Prostate gland (tissue), 2 donors: ENCODE measurements around the gene REC114. TPM values are rescaled to one million over a fixed set of nuclear protein-coding genes. Genes with fewer than 3 reads are reported as not detected.

Experiments used
- DNase-seq: peaks from one replicate; pipeline ENCODE4 v3.0.0-alpha.2; 2019; ENCODE audit warnings: low spot score
- H3K27ac ChIP-seq, 2 donors: fragments of 200-600 bp; sonication (generic); 2 replicates each; pipeline ENCODE4 v1.5.1; 2017 to 2019
- H3K27me3 ChIP-seq: fragments of 200-600 bp; sonication (generic); replicated peaks from 2 replicates; pipeline ENCODE4 v1.5.1; 2019; ENCODE audit not compliant: insufficient read depth
- H3K36me3 ChIP-seq, 2 donors: fragments of 200-600 bp; sonication (generic); 1 replicate in 1 of 2; 2 replicates in 1 of 2; pipeline versions ENCODE4 v1.5.1 to v1.8.1; 2017 to 2019
- H3K4me1 ChIP-seq: fragments of 200-600 bp; sonication (generic); replicated peaks from 2 replicates; pipeline ENCODE4 v1.5.1; 2019
- H3K4me3 ChIP-seq, 2 donors: fragments of 200-600 bp; sonication (generic); 2 replicates each; pipeline ENCODE4 v1.5.1; 2017 to 2019
- H3K9me3 ChIP-seq: fragments of 200-600 bp; sonication (generic); 2 replicates; pipeline ENCODE4 v1.5.1; 2017
- CTCF ChIP-seq, 4 experiments: fragments of 200-600 bp in 2 of 4; fragments of 450-650 bp in 2 of 4; sonication (generic) in 2 of 4; IDR thresholded peaks; 1 replicate in 3 of 4; 2 replicates in 1 of 4; pipeline ENCODE4 v1.5.1; 2016 to 2019; ENCODE audit warnings: antibody characterized with exemption in 4 of 4, mild to moderate bottlenecking in 2 of 4, moderate library complexity in 2 of 4
- POLR2A ChIP-seq: fragments of 450-650 bp; IDR thresholded peaks from one replicate; pipeline ENCODE4 v1.6.1; 2016; ENCODE audit warnings: antibody characterized with exemption, mild to moderate bottlenecking
- POLR2AphosphoS5 ChIP-seq: sonication (generic); formaldehyde crosslinking; IDR thresholded peaks from one replicate; pipeline ENCODE4 v1.6.1; 2017; ENCODE audit warnings: antibody characterized with exemption
- WGBS: methylation state at CpG from one replicate; pipeline ENCODE4 v1.1.5; 2018; 5-methylcytosine and 5-hydroxymethylcytosine counted together
- intact Hi-C: fragments of 100-400 bp; cut with DNase I; formaldehyde crosslinking; loops from one replicate; pipeline ENCODE4 v1.14.2; 2022
- total RNA-seq, 2 donors: library from RNA; depleted of rRNA; stranded (reverse); fragments of >200 nt; gene quantifications; one replicate each; pipeline ENCODE4 v1.1.0, GENCODE V29; 2016

The REC114 gene
- total RNA-seq, 2 donors from 2014 or later: 7.5 TPM; not detected in 1

DNA sequence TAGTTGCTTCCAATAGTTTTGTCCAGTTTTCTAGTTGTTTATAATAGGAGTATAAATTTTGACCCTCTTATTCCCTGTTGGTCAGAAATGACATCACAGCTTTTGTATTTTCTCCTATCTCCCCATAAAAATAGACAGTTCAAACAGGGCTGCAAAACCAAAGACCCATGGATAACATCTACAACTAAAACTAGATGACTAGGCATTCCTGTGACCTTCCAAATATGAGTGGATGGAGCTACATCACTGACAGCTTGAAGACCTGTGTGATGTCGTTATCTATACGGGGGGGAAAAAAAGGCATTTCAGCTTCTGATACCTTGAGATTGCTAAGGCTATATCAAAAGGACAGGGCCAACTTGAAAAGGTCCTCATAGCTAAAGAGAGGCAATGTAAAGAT is 84.6 kb downstream of the REC114 start:
- 77% methylated on average over 2 of the region's 2 CpGs for WGBS
- Histone ChIP-seq H3K9me3 (no peaks in the 10 kb centered on the region), H3K27me3 (no peaks in the 10 kb centered on the region), H3K27ac (no peak overlapping the region), H3K4me3 (no peak overlapping the region), H3K4me1 (no peaks in the 10 kb centered on the region), H3K36me3 (no peaks in the 10 kb centered on the region)
- intact Hi-C loops: no loop called here
- TF ChIP-seq CTCF (IDR thresholded peaks at IDR 0.05) (no peak), POLR2AphosphoS5 (no peak), POLR2A (no peak)
- DNase-seq: no peak

DNA sequence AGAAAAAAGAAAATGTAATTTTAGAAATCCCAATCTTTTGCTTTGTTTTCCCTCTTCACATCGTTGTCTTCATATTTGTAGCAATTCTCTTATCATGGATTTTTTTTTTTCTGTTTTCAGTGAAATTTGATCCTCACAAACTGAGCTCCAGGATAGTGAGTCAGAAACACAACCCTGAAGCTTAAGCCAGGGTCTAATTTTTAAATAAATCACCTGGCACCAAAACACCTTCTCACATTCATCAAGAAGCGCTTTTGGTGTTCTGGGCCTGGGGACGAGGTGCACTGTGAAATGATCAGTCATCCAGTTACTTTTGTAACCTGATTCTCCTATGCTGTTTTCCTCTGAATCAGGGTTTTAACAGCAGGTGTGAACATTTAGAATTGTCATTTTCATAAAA is 87.7 kb downstream of the REC114 start:
- no peaks in the 10 kb centered on the region for H3K4me1 ChIP-seq
- no peak for DNase-seq
- H3K9me3 ChIP-seq: no peaks in the 10 kb centered on the region
- no peak overlapping the region for H3K4me3 ChIP-seq
- no peak overlapping the region for H3K27ac ChIP-seq
- 33% methylated on average over 3 of the region's 3 CpGs for WGBS
- intact Hi-C loops: no loop called here
- H3K36me3 ChIP-seq: no peaks in the 10 kb centered on the region
- no peak for TF ChIP-seq POLR2AphosphoS5
- TF ChIP-seq CTCF (IDR thresholded peaks at IDR 0.05): no peak
- H3K27me3 ChIP-seq: no peaks in the 10 kb centered on the region

- intact Hi-C loops: no loop called here
- TF ChIP-seq POLR2A: no peak
- TF ChIP-seq POLR2AphosphoS5: no peak
- no peak for TF ChIP-seq CTCF (IDR thresholded peaks at IDR 0.05)
- no peaks in the 10 kb centered on the region for H3K36me3 ChIP-seq
- DNase-seq: no peak
- H3K27me3 ChIP-seq: no peaks in the 10 kb centered on the region
- 94% methylated on average over 2 of the region's 2 CpGs for WGBS
- no peak overlapping the region for H3K4me3 ChIP-seq
- H3K4me1 ChIP-seq: no peaks in the 10 kb centered on the region
- no peak overlapping the region for H3K27ac ChIP-seq
- no peaks in the 10 kb centered on the region for H3K9me3 ChIP-seq
These were observed 95.2 kb downstream of the REC114 start for GRCh38 chr15:73538123-73538522.

DNA sequence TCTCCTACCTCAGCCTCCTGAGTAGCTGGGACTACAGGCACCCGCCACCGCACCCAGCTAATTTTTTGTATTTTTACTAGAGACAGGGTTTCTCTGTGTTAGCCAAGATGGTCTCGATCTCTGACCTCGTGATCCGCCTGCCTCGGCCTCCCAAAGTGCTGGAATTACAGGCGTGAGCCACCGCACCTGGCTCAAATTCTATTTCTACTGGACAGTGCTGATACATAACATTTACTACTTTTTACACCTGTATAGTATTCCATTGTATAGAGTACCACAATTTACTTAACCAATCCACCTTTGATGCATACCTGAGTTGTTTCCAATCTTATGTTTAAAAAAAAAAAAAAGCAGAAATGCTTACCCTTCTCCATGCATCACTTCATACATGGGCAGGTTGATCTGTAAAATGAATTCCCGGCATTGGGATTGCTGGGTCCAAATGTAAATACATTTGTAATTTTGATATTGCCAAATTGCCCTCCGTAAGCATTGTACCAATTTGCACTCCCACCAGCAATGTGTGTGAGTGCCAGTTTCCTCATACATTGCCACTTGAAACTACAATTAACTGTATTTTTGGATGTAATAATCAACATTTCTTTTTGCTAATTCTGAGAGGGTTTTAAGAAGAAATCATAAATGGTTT is 95.7 kb downstream of the REC114 start:
- H3K27ac ChIP-seq: no peak overlapping the region
- H3K36me3 ChIP-seq: no peaks in the 10 kb centered on the region
- no peaks in the 10 kb centered on the region for H3K9me3 ChIP-seq
- intact Hi-C loops: no loop called here
- H3K4me1 ChIP-seq: no peaks in the 10 kb centered on the region
- H3K4me3 ChIP-seq: no peak overlapping the region
- TF ChIP-seq POLR2A (no peak), POLR2AphosphoS5 (no peak), CTCF (IDR thresholded peaks at IDR 0.05) (no peak)
- no peaks in the 10 kb centered on the region for H3K27me3 ChIP-seq
- no peak for DNase-seq
- 95% methylated on average over 10 of the region's 10 CpGs for WGBS
